ENCODE data around the gene APOA4.
"Not testable (repeated sequence)": the region's sequence is repeated elsewhere in the genome, so short reads cannot be mapped to it uniquely, and the experiment has no call there.

Gene APOA4

DNA sequence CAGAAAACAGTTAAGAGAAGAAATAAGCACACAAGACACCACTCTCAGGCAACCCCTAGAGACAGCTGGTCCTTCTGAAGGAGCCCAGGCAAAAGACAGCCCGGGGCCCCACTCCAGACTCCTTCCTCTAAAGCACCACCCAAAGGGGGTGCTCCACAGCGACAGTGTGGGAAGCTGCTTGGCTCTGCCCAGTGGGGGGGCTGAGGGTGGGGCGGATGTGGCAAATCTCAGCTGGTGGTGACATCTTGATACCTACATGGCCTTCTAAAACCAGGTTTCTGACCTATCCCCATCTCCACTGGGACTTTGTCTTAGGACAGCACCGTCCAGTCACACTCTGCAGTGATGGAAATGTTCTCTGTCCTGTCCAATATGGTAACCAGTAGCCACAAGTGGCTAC, 24.5 kb upstream of the APOA4 start:
- no peak for DNase-seq

DNA sequence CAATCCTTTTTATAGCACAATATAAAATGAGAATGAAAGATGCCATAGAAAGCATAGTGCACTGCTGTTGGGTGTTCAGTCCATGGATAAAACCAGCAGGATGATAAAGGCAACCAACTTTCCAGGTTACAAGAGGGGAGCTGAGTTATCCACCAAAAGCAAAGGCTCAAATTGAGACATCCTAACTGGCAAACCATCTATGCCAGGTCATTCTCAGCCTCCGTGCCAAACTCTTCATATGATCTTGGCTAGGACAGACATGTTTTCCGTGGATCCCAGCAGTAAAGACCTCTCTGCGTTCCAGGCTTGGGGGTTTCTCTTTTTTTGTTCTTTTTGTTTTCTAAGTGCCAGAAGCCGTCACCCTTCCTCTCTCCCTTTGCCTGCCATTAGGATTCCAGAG, 21.6 kb upstream of the APOA4 start:
- no peak for DNase-seq

DNA sequence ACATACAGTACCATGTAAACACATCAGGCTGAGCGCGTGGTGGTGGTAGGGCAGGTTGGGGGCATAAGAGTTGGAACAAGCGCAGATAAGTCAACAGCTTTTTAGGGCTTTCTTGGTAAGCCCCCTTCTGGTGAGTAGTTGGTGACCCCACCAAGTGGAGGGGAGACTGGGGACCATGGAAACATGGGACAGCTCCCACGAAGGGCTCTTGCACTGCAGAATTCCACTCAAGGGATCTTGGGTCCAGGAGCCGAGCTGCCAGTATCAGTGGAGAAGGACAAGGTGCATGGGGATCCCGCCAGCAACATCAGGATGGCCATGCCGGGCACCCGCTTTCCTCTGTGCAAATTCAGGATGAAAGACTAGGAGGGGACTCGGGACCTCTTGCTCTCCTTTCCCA, 20.6 kb upstream of the APOA4 start:
- no peak for DNase-seq

DNA sequence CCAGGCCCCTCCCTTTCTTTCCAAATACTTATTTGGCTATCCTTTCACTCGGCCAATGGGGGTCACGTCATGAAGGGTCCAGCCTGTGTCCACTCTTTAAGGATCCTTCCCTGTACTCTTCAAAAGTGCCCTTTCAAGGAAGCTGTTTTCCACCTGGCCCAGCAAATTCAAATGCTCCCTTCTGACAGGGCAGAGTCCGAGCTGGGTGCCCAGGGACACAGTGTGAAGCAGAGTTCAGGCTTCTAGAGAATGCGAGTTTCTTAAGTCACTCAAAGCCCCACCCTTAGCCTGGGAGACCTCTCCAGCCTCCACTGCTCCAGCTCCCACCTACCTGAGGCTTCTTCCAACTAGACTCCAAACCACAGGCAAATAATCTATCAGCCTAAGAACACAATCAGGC, 19.8 kb upstream of the APOA4 start:
- DNase-seq: no peak

DNA sequence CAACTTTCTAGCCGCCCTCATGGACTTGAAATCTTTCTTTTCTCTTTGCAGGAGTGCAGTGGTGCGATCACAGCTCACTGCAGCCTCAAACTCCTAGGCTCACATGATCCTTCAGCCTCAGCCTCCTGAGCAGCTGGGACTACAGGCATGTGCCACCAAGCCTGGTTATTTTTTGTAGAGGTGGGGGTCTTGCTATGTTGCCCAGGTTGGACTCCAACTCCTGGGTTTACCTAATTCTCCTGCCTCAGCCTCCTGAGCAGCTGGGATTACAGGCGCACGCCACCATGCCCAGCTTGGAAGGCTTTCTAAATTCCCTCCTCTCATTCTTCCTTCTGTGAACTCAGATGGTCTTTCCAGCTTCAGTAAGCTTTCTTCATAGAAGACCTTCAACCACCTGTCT, 19.0 kb upstream of the APOA4 start:
- DNase-seq: no peak

DNA sequence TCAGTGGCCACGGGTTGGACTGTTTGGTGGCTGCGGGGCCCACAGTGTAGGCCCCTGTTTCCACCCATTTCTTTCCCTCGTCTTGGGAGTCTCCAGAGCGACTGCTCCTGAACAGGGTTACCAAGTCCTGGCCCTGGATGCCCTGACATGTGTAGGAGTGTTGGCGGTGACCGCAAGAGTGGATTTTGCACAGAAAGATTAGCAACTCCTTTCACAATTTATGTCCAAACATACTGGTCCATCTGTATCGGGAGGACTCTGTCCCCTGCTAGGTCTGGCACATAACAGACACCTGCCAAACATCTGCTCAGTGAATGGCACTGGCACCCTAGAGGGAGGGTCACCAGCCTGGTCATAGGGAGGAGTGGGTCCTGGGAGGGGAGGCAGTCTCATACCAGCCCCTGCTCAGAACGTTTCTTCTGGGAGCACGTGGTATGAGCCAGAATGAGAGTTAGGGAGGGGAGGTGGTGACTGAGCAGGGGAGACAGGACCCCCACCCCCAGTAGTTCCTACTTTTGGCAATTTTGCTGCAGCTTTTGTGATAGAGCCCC, 17.7 kb upstream of the APOA4 start:
- no peak for DNase-seq

DNA sequence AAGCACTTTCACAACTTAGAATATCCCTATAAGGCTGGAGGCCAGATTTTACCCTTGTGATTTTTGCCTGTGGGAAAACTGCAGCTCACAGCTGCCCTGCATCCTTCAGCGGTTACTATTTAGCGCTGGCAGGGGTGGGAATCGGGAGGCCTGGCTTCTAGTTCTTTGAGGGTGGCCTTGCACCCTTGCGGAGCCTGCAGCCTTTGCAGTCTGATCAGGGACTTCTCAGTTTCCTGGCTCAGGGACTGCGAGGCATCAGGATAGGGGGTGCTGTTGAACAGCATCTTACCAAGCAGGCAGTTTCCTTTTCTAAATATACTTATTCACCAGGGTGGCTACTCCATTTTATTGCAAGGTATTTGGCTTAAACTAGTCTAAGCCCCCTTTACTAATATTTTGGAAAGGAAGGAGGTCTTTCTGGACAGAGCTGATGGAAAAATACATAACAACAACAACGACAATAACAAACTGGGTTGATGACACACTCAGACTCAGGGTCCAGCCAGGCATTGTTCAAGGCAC, 17.2 kb upstream of the APOA4 start:
- DNase-seq: peak in 1 of 2 experiments; percentile 7

DNA sequence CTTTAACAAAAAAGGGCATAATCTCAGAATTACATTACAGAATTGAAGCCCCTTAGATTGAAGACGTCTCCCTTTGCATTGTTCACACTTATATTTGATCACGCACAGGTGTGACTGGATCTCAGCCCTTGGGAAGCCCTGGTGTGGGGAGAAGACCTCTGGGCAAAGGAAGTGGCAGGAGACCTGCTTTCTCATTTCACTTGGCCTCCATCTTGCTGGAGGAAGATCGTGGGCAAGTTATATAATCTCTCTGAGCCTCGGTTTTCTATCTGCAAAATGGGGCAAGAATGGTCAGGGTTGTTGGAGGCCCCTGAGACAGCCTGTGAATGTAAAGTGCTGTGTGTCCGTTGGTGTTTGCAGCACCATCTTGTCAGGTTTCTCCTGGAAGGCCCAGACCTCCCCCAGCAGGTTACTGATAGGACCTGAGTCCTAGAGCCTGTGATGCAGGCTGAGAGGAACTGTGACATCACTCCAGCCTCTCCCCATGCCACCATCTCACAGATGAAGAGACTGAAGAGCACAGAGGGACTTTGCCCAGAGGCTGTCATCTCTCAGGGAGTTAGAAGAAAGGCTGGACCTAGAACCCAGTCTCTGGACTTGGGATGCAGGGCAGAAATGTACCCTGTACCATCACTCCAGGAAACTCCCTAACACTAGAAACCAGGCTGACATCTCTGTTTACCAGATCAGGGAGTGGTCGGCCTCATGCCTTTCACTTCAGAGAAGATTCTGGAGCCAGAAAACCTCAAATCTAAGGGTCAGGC, 15.4 kb upstream of the APOA4 start:
- no peak for DNase-seq

DNA sequence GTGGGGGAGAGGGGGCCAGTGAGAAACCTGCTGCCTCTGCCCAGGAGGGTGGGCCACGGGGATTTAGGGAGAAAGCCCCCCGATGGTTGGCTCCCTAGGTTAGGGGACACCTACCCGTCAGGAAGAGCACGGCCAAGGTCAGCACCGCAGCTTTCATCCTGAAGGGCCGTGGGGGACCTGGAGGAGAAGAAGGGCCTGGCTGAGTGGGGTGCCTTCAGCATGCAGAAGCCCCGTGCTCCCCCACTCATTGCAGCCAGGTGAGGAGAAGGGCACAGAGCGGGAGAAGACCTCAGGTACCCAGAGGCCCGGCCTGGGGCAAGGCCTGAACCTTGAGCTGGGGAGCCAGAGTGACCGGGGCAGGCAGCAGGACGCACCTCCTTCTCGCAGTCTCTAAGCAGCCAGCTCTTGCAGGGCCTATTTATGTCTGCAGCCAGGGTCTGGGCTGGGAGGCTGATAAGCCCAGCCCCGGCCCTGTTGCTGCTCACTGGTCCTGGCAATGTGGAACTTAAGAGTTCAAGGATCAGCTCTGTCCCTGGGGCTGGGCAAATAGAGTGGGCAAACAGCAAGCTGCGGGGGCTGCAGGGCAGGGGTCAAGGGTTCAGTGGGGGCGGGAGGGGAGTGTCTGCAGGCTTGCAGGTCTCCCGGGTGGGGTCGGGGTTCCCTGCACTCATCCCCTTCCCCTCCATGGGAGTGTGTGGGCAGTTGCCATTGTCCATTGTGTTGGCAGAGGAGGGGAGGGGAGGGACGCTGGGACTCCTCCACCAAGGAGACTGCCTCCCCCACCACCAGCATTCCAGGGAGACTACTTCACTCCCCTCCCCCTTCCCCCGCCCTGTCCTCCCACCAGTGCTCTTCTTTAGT, 14.4 kb upstream of the APOA4 start, which contains the start of gene APOA1:
Gene APOA1, minus strand, starts transcription at position 392 of the 861 bp plus-strand sequence. Its CDS starts 235 bp downstream, at position 157.
- DNase-seq: no peak

DNA sequence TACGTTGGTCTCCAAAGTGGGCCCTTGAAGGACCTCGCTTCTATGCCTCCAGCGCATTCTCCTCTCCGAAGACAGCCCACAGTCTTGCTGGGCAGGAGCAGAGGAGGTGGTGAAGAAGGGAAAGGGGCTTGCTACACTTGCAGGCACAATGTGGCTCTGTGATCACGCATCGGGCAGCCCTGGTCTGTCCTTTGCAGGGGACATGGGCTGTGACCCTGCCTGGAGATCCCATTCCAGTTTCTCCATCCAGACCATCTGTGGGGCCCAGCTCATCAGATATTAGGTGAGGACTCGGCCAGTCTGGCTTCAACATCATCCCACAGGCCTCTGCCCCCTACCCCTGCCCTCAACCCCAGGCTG, 13.5 kb upstream of the APOA4 start:
- DNase-seq: no peak

DNA sequence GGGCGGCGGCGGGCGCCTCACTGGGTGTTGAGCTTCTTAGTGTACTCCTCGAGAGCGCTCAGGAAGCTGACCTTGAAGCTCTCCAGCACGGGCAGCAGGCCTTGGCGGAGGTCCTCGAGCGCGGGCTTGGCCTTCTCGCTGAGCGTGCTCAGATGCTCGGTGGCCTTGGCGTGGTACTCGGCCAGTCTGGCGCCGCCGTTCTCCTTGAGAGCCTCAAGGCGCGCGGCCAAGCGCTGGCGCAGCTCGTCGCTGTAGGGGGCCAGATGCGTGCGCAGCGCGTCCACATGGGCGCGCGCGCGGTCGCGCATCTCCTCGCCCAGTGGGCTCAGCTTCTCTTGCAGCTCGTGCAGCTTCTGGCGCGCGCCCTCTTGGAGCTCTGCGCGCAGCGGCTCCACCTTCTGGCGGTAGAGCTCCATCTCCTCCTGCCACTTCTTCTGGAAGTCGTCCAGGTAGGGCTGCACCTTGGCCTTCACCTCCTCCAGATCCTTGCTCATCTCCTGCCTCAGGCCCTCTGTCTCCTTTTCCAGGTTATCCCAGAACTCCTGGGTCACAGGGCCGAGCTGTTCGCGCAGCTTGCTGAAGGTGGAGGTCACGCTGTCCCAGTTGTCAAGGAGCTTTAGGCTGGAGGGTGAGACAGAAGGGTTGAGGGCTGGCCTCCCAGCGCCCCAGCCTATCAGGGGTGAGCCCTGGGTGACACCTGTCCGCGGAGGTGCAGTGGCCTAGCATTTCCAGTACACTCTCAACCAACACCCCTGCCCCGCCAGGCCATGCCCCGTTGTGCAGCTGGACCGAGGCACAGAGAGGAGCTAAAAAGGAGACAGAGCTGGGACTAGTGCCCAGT, 12.9 kb upstream of the APOA4 start:
- DNase-seq: peak; percentile 85 to 89

DNA sequence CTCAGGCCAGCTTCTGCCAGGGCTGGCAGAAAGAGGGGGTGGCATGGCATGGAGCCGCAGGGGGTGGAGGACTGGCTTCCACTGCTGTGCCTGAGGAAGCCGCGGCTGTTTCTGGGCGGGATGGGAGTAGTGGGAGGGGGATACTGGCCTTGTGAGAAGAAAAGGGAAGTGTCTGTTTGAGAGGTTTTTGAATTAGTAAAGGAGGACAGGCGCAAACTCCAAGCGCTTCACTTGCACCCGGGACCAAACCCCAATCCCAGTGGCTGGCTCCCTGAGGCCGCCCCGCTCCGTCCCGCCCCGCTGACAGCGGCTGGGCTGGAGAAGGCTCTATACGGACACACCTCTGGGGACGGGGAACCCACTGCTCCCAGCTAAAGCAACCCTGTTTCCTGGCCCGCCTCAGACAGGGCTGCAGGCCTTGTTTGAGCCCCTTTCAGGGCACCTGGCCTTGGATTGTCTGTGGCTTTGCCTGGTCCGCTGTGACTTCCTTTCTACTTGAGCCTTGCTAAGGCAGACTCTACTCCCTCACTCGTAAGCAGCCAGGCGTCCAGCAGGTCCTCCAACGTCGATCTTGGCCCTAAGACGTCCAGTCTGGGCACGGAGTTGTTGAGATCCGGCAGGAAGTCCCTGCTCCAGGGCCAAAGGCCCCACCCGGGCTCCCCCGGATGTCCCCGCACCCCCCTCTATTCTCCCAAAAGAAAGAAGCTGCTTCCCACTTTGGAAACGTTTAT, 12.1 kb upstream of the APOA4 start:
- DNase-seq: peak; percentile 69 to 70

DNA sequence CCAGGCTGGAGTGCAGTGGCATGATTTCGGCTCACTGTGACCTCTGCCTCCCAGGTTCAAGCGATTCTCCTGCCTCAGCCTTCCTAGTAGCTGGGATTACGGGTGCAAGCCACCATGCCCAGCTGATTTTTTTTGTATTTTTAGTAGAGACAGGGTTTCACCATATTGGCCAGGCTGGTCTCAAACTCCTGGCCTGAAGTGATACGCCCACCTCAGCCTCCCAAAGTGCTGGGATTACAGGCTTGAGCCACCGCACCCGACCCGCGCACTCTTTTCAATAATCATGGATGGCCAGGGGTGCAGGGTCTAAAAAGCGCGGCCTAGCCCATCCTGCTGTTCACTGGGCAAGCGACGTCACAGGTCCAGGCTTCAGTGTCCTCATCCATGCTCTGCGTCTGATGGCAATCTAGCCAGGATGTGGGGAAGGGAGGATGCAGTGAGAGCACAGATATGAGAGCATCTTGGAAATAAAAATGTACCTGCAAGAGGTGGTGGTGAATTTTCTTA, 11.5 kb upstream of the APOA4 start:
- not testable (repeated sequence) for DNase-seq

DNA sequence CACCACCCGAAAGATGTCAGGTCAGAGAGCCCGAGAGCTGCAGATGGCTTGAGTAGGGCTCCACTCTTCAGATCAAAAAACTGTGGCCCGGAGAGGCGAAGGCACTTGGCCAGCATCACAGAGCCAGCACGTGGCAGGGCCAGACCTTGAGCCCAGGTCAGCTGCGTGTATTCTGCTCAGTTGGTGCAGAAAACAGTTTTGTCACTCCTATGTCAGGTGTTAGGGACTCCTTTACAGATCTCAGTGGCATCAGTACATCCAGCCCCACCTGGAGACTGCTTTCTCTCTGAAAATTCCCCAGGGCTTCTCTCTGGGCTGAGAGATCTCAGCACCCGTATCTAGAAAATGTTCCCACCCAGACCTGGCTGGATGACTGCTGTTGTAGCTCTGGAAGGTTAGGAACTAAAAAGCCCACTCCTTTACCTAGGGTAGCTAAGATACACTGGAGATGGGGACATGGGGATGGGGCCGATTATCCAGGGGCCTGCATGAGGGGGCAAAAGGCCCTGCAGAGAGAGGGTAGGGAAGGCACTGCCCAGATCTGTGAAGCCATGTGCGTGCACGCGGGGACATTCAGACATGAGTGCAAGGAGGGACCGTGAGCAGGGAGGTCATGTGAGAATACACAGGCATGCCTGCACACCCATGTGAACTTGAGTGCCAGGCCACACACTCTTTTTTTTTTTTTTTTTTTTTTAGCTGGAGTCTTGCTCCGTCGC, 10.9 kb upstream of the APOA4 start:
- DNase-seq: no peak

DNA sequence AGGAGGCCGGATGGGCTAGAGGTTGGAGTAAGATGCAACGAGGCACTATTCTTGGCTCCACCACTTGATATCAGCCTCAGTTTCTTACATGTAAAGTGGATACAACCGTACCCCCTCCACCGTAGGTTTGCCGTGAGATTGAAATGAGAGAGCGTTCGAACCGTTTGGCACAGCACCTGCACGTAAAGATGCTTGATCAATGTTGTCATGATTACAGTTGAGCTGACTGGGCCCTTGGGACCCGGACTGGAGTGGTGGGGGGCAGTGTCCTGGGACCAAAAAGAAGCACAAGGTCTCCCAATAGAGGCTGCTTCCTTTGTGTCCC, 10.3 kb upstream of the APOA4 start:
- DNase-seq: no peak

DNA sequence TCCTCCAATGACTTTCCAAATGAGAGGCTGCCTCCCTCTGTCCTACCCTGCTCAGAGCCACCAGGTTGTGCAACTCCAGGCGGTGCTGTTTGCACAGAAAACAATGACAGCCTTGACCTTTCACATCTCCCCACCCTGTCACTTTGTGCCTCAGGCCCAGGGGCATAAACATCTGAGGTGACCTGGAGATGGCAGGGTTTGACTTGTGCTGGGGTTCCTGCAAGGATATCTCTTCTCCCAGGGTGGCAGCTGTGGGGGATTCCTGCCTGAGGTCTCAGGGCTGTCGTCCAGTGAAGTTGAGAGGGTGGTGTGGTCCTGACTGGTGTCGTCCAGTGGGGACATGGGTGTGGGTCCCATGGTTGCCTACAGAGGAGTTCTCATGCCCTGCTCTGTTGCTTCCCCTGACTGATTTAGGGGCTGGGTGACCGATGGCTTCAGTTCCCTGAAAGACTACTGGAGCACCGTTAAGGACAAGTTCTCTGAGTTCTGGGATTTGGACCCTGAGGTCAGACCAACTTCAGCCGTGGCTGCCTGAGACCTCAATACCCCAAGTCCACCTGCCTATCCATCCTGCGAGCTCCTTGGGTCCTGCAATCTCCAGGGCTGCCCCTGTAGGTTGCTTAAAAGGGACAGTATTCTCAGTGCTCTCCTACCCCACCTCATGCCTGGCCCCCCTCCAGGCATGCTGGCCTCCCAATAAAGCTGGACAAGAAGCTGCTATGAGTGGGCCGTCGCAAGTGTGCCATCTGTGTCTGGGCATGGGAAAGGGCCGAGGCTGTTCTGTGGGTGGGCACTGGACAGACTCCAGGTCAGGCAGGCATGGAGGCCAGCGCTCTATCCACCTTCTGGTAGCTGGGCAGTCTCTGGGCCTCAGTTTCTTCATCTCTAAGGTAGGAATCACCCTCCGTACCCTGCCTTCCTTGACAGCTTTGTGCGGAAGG, 9.5 kb upstream of the APOA4 start:
- no peak for DNase-seq

DNA sequence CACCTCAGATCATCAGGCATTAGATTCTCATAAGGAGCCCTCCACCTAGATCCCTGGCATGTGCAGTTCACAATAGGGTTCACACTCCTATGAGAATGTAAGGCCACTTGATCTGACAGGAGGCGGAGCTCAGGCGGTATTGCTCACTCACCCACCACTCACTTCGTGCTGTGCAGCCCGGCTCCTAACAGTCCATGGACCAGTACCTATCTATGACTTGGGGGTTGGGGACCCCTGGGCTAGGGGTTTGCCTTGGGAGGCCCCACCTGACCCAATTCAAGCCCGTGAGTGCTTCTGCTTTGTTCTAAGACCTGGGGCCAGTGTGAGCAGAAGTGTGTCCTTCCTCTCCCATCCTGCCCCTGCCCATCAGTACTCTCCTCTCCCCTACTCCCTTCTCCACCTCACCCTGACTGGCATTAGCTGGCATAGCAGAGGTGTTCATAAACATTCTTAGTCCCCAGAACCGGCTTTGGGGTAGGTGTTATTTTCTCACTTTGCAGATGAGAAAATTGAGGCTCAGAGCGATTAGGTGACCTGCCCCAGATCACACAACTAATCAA, 8.8 kb upstream of the APOA4 start:
- DNase-seq: no peak

DNA sequence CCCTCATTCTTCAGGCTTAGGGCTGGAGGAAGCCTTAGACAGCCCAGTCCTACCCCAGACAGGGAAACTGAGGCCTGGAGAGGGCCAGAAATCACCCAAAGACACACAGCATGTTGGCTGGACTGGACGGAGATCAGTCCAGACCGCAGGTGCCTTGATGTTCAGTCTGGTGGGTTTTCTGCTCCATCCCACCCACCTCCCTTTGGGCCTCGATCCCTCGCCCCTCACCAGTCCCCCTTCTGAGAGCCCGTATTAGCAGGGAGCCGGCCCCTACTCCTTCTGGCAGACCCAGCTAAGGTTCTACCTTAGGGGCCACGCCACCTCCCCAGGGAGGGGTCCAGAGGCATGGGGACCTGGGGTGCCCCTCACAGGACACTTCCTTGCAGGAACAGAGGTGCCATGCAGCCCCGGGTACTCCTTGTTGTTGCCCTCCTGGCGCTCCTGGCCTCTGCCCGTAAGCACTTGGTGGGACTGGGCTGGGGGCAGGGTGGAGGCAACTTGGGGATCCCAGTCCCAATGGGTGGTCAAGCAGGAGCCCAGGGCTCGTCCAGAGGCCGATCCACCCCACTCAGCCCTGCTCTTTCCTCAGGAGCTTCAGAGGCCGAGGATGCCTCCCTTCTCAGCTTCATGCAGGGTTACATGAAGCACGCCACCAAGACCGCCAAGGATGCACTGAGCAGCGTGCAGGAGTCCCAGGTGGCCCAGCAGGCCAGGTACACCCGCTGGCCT, 7.2 kb upstream of the APOA4 start:
- DNase-seq: no peak

All from AML-193 (cell line).